HG03045 (cell line): ENCODE results near the gene ANO4.
A peak's percentile ranks its signal among the peaks of the same experiment; 100 is the strongest.
"Not testable (repeated sequence)": the region's sequence is repeated elsewhere in the genome, so short reads cannot be mapped to it uniquely, and the experiment has no call there.

Experiments used
- ATAC-seq: cut with Tn5 transposase; IDR thresholded peaks from one replicate; pipeline ENCODE4 v1.9.1; 2021; ENCODE audit warnings: mild to moderate bottlenecking, moderate library complexity; ENCODE audit not compliant: unreplicated experiment

ANO4 gene

DNA sequence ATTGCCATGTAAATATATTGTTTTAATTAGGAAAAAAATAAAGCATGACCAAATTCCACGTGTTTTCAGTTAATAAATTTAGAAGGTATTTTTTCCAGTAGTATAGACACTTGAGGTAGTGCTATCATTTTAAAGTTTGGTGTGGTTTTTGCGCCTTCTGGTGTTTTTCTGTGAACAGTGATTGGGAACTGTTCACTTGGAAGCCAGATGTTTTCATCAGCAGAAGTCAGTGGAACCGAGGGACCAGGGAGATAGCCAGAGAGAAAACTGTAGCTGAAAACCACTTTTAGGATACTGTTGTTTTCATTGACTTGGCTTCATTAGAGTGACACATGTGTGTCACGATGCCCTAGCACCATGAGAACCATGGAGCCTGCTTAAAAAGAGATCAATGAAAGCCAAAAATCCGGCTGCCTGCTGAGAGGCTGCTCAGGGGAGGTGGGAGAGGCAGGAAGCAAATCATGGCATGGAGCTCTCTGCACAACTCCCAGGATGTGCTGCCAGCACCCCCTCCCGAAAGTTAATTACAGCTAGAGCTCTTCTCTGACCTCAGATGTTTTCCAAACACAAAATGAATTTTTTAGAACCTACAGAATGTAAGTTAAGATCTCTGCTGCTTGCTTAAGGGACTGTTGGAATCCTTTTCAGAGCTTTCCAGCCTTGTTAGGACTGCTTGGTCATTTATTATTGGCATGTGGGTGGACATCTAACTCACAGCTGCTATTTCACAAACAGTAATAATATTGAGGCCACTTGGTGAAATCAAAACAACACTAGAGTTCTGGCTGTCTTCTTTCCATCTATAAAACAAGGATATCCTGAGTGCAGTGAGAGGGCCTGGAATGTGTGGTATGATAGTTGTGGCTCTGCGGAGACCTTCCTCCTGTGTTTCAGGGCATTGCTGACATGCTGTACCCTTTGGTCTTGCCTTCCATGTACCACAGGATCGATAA, 192.3 kb downstream of the ANO4 start:
- ATAC-seq: no peak

DNA sequence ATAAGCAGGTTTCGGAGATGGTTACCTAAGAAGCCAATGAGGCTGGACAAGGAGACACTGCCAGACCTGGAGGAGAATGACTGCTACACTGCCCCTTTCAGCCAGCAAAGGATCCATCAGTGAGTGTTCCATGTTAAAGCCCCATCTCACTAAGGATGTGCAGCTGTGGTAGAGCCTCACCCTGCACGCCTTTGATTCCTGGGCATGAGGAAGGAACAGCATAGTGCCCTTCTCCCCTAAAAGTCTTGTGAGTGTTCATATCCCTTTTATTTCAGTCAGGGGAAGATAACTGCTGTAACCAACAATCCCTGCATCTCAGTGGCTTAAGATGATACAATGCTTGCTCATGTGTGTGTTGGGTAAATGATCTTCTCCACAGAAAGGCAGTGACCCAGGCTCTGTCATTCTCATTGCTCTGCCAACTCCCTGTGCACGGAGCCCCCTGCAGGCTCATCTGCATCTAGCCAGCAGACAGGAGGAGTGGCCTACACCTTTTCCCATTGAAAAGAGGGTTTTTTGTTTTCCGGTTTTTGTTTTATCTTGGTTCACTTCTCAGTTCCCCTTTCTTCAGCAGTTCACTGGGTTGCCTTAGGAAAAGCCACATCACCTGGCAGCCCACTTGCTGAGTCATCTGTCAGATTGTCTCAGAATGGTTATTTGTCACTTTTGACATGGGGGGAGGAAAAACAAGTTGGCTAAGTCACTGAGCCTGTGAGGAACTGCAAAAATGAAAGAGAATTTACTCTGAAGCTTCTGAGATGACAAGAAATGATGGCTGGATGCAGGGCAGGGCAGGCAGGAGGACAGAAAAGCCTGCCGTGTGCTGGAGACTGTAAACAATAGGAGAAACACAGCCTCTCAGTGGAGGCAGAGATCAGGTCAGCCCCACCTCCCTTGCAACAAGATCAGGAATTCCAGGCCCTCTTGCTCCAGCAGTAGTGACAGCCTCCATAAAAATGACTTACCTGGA, 193.3 kb downstream of the ANO4 start:
- ATAC-seq: peak; percentile 96

GRCh38 chr12:100989509-100989908, 194.9 kb downstream of the ANO4 start:
- ATAC-seq: not testable (repeated sequence)

GRCh38 chr12:100991102-100991501, 196.5 kb downstream of the ANO4 start:
- no peak for ATAC-seq

- no peak for ATAC-seq
These were observed 197.6 kb downstream of the ANO4 start for GRCh38 chr12:100992194-100992593.

GRCh38 chr12:100993916-100994450, 199.4 kb downstream of the ANO4 start:
- ATAC-seq: no peak

- ATAC-seq: peak; percentile 69
These were observed 200.6 kb downstream of the ANO4 start for GRCh38 chr12:100995201-100995600.

- no peak for ATAC-seq
These were observed 201.2 kb downstream of the ANO4 start for GRCh38 chr12:100995771-100996170.

DNA sequence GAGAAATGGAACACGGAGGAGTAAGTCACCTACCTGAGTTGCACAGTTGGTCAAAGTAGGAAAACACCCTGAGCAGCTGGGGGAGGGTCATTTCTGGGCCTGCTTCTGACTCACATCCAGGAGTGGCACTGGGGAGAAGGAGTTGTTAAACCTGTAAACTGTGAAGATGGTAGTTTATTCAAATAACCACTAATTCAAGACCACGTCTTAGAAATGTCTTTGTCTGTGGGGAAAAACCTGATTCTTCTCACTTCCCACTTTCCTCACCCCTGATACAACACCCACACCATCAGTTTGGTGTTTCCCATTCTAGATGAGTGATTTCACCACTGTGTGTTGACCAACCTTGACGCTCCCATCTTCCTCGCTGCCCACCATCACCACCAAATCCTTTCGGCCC, 207.1 kb downstream of the ANO4 start:
- peak; percentile 74 for ATAC-seq

- no peak for ATAC-seq
These were observed 208.3 kb downstream of the ANO4 start for GRCh38 chr12:101002696-101003419.

- no peak for ATAC-seq
These were observed 210.3 kb downstream of the ANO4 start for GRCh38 chr12:101004898-101005297.

DNA sequence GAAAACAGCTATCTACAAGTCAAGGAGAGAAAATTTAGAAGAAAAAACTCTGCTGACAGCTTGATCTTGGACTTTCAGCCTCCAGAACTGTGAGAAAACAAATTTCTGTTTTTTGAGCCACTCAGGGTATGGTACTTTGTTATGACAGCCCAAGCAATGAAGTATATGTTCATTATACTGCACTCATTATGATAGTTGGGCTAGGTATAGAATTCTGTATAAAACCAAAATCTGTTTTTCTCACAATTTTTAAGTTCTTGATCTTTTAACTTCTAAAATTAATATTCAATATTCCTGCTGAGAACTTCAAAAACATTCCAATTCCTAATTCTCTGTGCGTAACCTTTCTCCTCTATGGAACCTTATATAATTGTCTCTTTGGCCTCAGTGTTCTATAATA, 214.7 kb downstream of the ANO4 start:
- no peak for ATAC-seq

DNA sequence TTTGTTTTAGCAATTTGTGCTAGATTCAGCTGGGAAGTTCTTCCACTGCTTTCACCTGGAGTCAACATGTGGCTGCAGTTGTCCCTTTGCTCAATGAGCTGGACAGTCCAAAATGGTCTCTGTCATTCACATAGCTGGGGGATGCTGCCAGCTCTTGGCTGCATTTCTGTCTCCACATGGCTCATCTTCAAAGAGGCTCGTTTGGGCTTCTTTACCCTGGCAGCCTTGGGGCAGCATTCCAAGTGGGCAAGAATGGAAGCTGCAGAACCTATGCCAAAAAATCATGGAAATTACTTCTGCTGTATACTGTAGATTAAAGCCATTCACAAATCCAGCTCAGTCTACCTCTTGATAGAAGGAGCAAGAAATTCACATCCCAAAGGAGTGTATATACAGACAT, 216.3 kb downstream of the ANO4 start:
- no peak for ATAC-seq

DNA sequence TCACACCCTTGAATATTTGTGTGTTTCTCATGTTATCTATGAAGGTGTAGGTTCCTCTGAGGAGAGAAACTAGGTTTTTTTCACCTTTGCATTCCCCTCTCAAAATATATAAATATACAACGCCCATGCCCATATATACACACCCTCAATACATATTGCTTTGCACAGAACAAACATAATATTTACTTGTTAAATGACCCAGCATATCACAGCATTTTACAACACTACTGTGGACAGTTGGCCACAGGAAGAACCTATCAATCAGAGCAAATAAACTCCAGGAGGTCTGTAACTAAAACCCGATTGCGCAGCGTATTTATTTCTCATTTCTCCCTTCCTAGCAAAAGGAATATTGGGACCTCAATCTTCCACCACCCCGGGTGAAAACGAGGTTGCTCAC, 219.4 kb downstream of the ANO4 start:
- no peak for ATAC-seq

DNA sequence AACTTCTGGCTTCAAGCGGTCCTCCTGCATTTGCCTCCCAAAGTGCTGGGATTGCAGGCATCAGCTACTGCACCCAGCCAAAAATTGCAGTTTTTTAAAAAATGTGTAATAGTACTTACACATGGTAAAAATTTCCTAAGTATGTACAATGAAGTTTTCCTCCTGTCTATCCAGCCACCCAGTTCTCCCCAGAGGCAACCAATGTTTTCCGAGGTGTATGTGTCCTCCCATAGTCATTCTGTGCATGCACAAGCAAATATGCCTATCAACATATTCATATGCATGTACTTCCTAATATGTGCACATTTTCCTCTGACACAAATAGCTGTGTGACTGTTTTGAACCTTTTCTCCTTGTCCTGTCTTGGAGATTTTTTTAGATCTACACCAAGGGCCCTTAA, 220.5 kb downstream of the ANO4 start:
- no peak for ATAC-seq

GRCh38 chr12:101018540-101018939, 224.0 kb downstream of the ANO4 start:
- ATAC-seq: no peak

GRCh38 chr12:101019201-101019600, 224.6 kb downstream of the ANO4 start:
- ATAC-seq: no peak

DNA sequence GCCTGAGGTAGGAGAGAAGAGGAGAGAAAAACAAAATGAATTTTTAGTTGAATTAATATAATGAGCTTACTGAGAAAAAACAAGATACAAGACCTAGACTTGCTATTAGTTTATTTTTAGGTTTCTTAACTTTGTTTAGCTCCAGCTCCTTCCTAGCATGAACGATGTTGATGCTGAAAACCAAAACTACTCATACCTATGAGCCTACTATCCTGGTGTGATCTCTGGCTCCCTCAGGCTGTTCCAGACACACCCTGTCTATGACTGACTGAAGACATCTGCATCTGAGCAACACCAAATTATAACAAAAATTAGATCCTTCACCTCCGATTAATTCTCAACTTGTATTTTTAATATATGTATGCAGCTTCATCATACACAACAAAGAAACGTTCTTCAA, 225.1 kb downstream of the ANO4 start:
- no peak for ATAC-seq

- no peak for ATAC-seq
These were observed 226.9 kb downstream of the ANO4 start for GRCh38 chr12:101021442-101021841.

GRCh38 chr12:101021911-101022388, 227.4 kb downstream of the ANO4 start:
- no peak for ATAC-seq
